IMR-90 (cell line): ENCODE results near the gene FBXO4. TPM values are rescaled to one million over a fixed set of nuclear protein-coding genes. Genes with fewer than 3 reads are reported as not detected.

ENCODE experiments used
- ATAC-seq: fragments of 200-7000 bp; cut with Tn5 transposase; 2 replicates; pipeline ENCODE4 v1.9.1; 2020; ENCODE audit warnings: low read depth, mild to moderate bottlenecking, moderate library complexity
- BruUV-seq: library from RNA; stranded (reverse); fragments of 400-500 nt; replicated peaks from 2 replicates; lab custom pipeline; 2021; lab: Mats Ljungman, UMichigan
- CTCF ChIA-PET: fragments of 300-600 bp; formaldehyde crosslinking; extraction: SDS; loops from one replicate; lab custom pipeline; 2021; ENCODE audit warnings: antibody characterized with exemption; lab: Yijun Ruan, JAX
- POLR2A ChIA-PET: fragments of 300-600 bp; sonication (Branson Sonifier 250); formaldehyde crosslinking; loops from one replicate; lab custom pipeline; 2022; ENCODE audit warnings: antibody characterized with exemption; ENCODE audit not compliant: unreplicated experiment; lab: Charles Lee
- DNase-seq: peaks from one replicate; pipeline ENCODE4 v3.0.0; 2013
- H2AFZ ChIP-seq: replicated peaks from 2 replicates; pipeline ENCODE3; 2013; ENCODE audit warnings: low read length, mild to moderate bottlenecking; ENCODE audit not compliant: poor library complexity
- H2AK5ac ChIP-seq: 2 replicates; pipeline ENCODE4 v1.6.1; 2013; ENCODE audit warnings: low read depth, low read length, inconsistent platforms
- H2AK9ac ChIP-seq: replicated peaks from 2 replicates; pipeline ENCODE3; 2013; ENCODE audit warnings: mild to moderate bottlenecking, low read depth, low read length, moderate library complexity; ENCODE audit not compliant: poor library complexity
- H2BK120ac ChIP-seq: 2 replicates; pipeline ENCODE4 v1.6.1; 2013; ENCODE audit warnings: low read depth, low read length, inconsistent platforms
- H2BK15ac ChIP-seq: 3 replicates; pipeline ENCODE4 v1.6.1; 2013; ENCODE audit warnings: low read depth, low read length, inconsistent platforms
- H2BK20ac ChIP-seq: 2 replicates; pipeline ENCODE4 v1.6.1; 2013; ENCODE audit warnings: low read depth, mild to moderate bottlenecking, inconsistent platforms, low read length, moderate library complexity
- H2BK5ac ChIP-seq: 2 replicates; pipeline ENCODE4 v1.6.1; 2013; ENCODE audit warnings: mild to moderate bottlenecking, low read depth, low read length, inconsistent platforms; ENCODE audit not compliant: poor library complexity, severe bottlenecking
- H3K14ac ChIP-seq: replicated peaks from 2 replicates; pipeline ENCODE4 v1.6.1; 2013; ENCODE audit warnings: low read depth, low read length, inconsistent platforms
- H3K18ac ChIP-seq: 2 replicates; pipeline ENCODE4 v1.6.1; 2013; ENCODE audit warnings: low read depth, low read length, control low read depth
- H3K23ac ChIP-seq: 2 replicates; pipeline ENCODE4 v1.6.1; 2013; ENCODE audit warnings: low read depth, low read length, inconsistent platforms
- H3K27ac ChIP-seq: 2 replicates; pipeline ENCODE4 v1.5.1; 2013; ENCODE audit warnings: mild to moderate bottlenecking, control low read depth, low read length; ENCODE audit not compliant: insufficient read depth
- H3K27me3 ChIP-seq: 2 replicates; pipeline ENCODE4 v1.6.1; 2013; ENCODE audit warnings: low read length; ENCODE audit not compliant: control insufficient read depth, insufficient read depth
- H3K36me3 ChIP-seq: 2 replicates; pipeline ENCODE4 v1.6.1; 2013; ENCODE audit warnings: low read length, mixed read lengths; ENCODE audit not compliant: control insufficient read depth, insufficient read depth
- H3K4ac ChIP-seq: 2 replicates; pipeline ENCODE4 v1.6.1; 2013; ENCODE audit warnings: low read depth, low read length, inconsistent platforms
- H3K4me1 ChIP-seq: 2 replicates; pipeline ENCODE4 v1.6.1; 2013; ENCODE audit warnings: low read length, mixed read lengths; ENCODE audit not compliant: control insufficient read depth, insufficient read depth
- H3K4me2 ChIP-seq: 2 replicates; pipeline ENCODE4 v1.6.1; 2013; ENCODE audit warnings: low read depth, mild to moderate bottlenecking, control low read depth, low read length, moderate library complexity
- H3K4me3 ChIP-seq: 2 replicates; pipeline ENCODE4 v1.5.1; 2013; ENCODE audit warnings: low read depth, mild to moderate bottlenecking, control low read depth, low read length, moderate library complexity; ENCODE audit not compliant: insufficient read depth
- H3K56ac ChIP-seq: 2 replicates; pipeline ENCODE4 v1.6.1; 2013; ENCODE audit warnings: low read length, inconsistent platforms; ENCODE audit not compliant: insufficient read depth; ENCODE audit errors: extremely low read depth
- H3K79me1 ChIP-seq, 2 experiments: 2 replicates each; pipeline ENCODE4 v1.6.1; 2013; ENCODE audit warnings: low read length in 2 of 2, inconsistent platforms in 1 of 2, low read depth in 1 of 2
- H3K9ac ChIP-seq: 2 replicates; pipeline ENCODE4 v1.6.1; 2013; ENCODE audit warnings: low read depth, low read length, control low read depth
- H3K9me1 ChIP-seq: 2 replicates; pipeline ENCODE4 v1.6.1; 2013; ENCODE audit warnings: low read length, inconsistent platforms; ENCODE audit not compliant: insufficient read depth
- H3K9me3 ChIP-seq: 2 replicates; pipeline ENCODE4 v1.6.1; 2013; ENCODE audit warnings: low read length; ENCODE audit not compliant: control insufficient read depth, insufficient read depth
- H4K20me1 ChIP-seq: 2 replicates; pipeline ENCODE4 v1.6.1; 2013; ENCODE audit warnings: low read length, inconsistent platforms; ENCODE audit not compliant: insufficient read depth
- H4K5ac ChIP-seq: 2 replicates; pipeline ENCODE4 v1.6.1; 2013; ENCODE audit warnings: mild to moderate bottlenecking, low read depth, low read length, control low read depth
- H4K8ac ChIP-seq, 2 experiments: 2 replicates each; pipeline ENCODE4 v1.6.1; 2013; ENCODE audit warnings: low read depth in 2 of 2, low read length in 2 of 2, control low read depth in 1 of 2, inconsistent platforms in 1 of 2
- H4K91ac ChIP-seq: 2 replicates; pipeline ENCODE4 v1.6.1; 2013; ENCODE audit warnings: low read depth, low read length, inconsistent platforms; ENCODE audit not compliant: insufficient read depth
- CEBPB ChIP-seq: IDR thresholded peaks from 2 replicates; pipeline ENCODE4 v1.6.1; 2012; ENCODE audit warnings: low read depth, low read length, improper control_type of control experiment
- CHD1 ChIP-seq: IDR thresholded peaks from 2 replicates; pipeline ENCODE4 v1.6.1; 2012; ENCODE audit warnings: low read depth, low read length, improper control_type of control experiment
- RCOR1 ChIP-seq: IDR thresholded peaks from 2 replicates; pipeline ENCODE4 v1.6.1; 2012; ENCODE audit warnings: mild to moderate bottlenecking, low read length, improper control_type of control experiment; ENCODE audit not compliant: insufficient replicate concordance
- WGBS, 2 experiments: methylation state at CpG; one replicate each; pipeline versions ENCODE4 v1.1.5 to v1.1.7; 2013; ENCODE audit warnings: missing lambda C conversion rate in 2 of 2; ENCODE audit not compliant: insufficient read length in 1 of 2; ENCODE audit errors: extremely low coverage in 2 of 2; 5-methylcytosine and 5-hydroxymethylcytosine counted together
- dilution Hi-C: fragments of 300-500 bp; cut with HindIII; formaldehyde crosslinking; loops from one replicate; pipeline ENCODE4 v1.14.3; 2018; ENCODE audit warnings: low sequenced_read_pairs; ENCODE audit not compliant: unreplicated experiment
- in situ Hi-C: fragments of 300-500 bp; cut with MboI; formaldehyde crosslinking; loops from 3 replicates; pipeline ENCODE4 v1.14.3; 2019; ENCODE audit warnings: low sequenced_read_pairs, inconsistent platforms, mixed read lengths
- intact Hi-C: fragments of 100-400 bp; cut with micrococcal nuclease; formaldehyde crosslinking; loops from 2 replicates; pipeline ENCODE4 v1.10.0; 2022
- polyA plus RNA-seq, 3 experiments: library from polyadenylated mRNA; depleted of rRNA; stranded (reverse); fragments of >200 nt; gene quantifications; 2 replicates each; pipeline ENCODE4 v1.2.3, GENCODE V29; 2012; ENCODE audit warnings: low replicate concordance in 1 of 3
- total RNA-seq: library from RNA; depleted of rRNA; stranded (reverse); fragments of >200 nt; gene quantifications from 2 replicates; pipeline ENCODE4 v1.2.3, GENCODE V29; 2012

FBXO4 gene
- total and polyA plus RNA-seq, 2 of the 4 experiments (the other 2 are of a cell fraction) = 3.5 to 4.1 TPM

DNA sequence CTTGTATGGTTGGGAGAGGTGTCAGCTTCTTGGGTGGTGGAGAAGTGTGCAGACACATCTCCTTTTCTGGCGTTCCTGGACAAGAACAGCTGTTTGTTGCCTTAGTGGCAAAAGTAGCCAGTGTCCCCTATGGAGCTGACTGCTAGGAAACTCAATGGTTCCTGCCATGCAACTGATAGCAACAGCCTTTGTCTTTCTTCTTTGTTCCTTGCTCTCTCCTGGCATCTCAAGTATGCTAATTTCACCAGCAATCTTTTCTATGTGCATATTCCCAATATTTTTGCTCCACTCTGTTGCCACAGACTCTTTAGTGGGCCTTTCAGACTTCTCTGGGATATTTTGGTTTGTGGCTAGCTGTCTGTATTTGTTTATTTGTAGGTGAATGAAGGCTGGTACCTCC lies 36.7 kb downstream of the FBXO4 start:
- no peak overlapping the region for H3K4ac ChIP-seq
- H4K91ac ChIP-seq = no peak overlapping the region
- no peaks in the 10 kb centered on the region for H4K20me1 ChIP-seq
- H3K4me3 ChIP-seq = no peak overlapping the region
- DNase-seq (no peak), ATAC-seq (no peak)
- H3K4me1 ChIP-seq = no peaks in the 10 kb centered on the region
- dilution Hi-C loops (no loop called here), in situ Hi-C loops (no loop called here), intact Hi-C loops (no loop called here)
- ChIA-PET POLR2A (no interaction called here), CTCF (no interaction called here)
- H2BK15ac ChIP-seq = no peak overlapping the region
- H3K36me3 ChIP-seq = no peaks in the 10 kb centered on the region
- H3K9me3 ChIP-seq = no peaks in the 10 kb centered on the region
- H2AFZ ChIP-seq = no peak overlapping the region
- no peak overlapping the region for H3K23ac ChIP-seq
- H2BK20ac ChIP-seq = no peak overlapping the region
- no peak overlapping the region for H3K56ac ChIP-seq
- H3K18ac ChIP-seq = no peak overlapping the region
- WGBS, 2 experiments = no CpG with 5 or more reads among the region's 1 CpG
- TF ChIP-seq CHD1 (no peak), CEBPB (no peak), RCOR1 (no peak)
- BruUV-seq = no TSS peak
- no peak overlapping the region for H2AK5ac ChIP-seq
- H2BK5ac ChIP-seq = no peak overlapping the region
- no peak overlapping the region for H2AK9ac ChIP-seq
- H3K4me2 ChIP-seq = no peak overlapping the region
- no peak overlapping the region for H3K14ac ChIP-seq
- no peak overlapping the region for H3K9ac ChIP-seq
- H3K79me1 ChIP-seq = no peaks in the 10 kb centered on the region
- no peaks in the 10 kb centered on the region for H3K27me3 ChIP-seq
- no peak overlapping the region for H2BK120ac ChIP-seq
- H4K8ac ChIP-seq = no peak overlapping the region
- no peak overlapping the region for H3K27ac ChIP-seq
- H4K5ac ChIP-seq = no peak overlapping the region
- no peaks in the 10 kb centered on the region for H3K9me1 ChIP-seq
